Esophagus muscularis mucosa (tissue), 4 donors: ENCODE data around the gene NR1H2. TPM values are rescaled to one million over a fixed set of nuclear protein-coding genes. Genes with fewer than 3 reads are reported as not detected.

Source experiments
- DNase-seq: peaks from one replicate; pipeline ENCODE4 v3.0.0-alpha.2; 2017; ENCODE audit errors: extremely low spot score
- H3K27ac ChIP-seq, 4 donors: fragments of 200-600 bp; sonication (generic); replicated peaks in 1 of 4; 1 replicate in 3 of 4; 2 replicates in 1 of 4; pipeline ENCODE4 v1.5.1; 2016 to 2019; ENCODE audit warnings: mild to moderate bottlenecking in 1 of 4
- H3K27me3 ChIP-seq, 4 donors: fragments of 200-600 bp; sonication (generic); one replicate each; pipeline versions ENCODE4 v1.5.1 to v1.6.0; 2016 to 2019
- H3K36me3 ChIP-seq, 4 donors: fragments of 200-600 bp; sonication (generic); one replicate each; pipeline ENCODE4 v1.5.1; 2016 to 2019
- H3K4me1 ChIP-seq, 4 donors: fragments of 200-600 bp; sonication (generic); one replicate each; pipeline ENCODE4 v1.5.1; 2016 to 2019
- H3K4me3 ChIP-seq, 4 donors: fragments of 200-600 bp; sonication (generic); 1 replicate in 2 of 4; 2 replicates in 2 of 4; pipeline ENCODE4 v1.5.1; 2016 to 2019; ENCODE audit warnings: mild to moderate bottlenecking in 4 of 4, moderate library complexity in 1 of 4
- H3K9me3 ChIP-seq, 4 donors: fragments of 200-600 bp; sonication (generic); 1 replicate in 3 of 4; 2 replicates in 1 of 4; pipeline ENCODE4 v1.5.1; 2016 to 2019
- EP300 ChIP-seq: sonication (generic); formaldehyde crosslinking; IDR thresholded peaks from one replicate; pipeline ENCODE4 v1.6.1; 2017; ENCODE audit warnings: antibody characterized with exemption
- POLR2A ChIP-seq: fragments of 450-650 bp; IDR thresholded peaks from one replicate; pipeline ENCODE4 v1.6.1; 2017; ENCODE audit warnings: antibody characterized with exemption, moderate library complexity, mild to moderate bottlenecking, low read depth
- POLR2AphosphoS5 ChIP-seq, 2 donors: sonication (generic); formaldehyde crosslinking; IDR thresholded peaks; one replicate each; pipeline ENCODE4 v1.6.1; 2017; ENCODE audit warnings: antibody characterized with exemption in 2 of 2
- WGBS: methylation state at CpG from one replicate; pipeline ENCODE4 v1.1.5; 2018; 5-methylcytosine and 5-hydroxymethylcytosine counted together
- intact Hi-C: fragments of 100-400 bp; cut with DNase I; formaldehyde crosslinking; loops from one replicate; pipeline ENCODE4 v1.15.1; 2023
- total RNA-seq, 4 donors: library from RNA; depleted of rRNA; stranded (reverse); fragments of >200 nt; gene quantifications; one replicate each; pipeline versions ENCODE4 v1.1.0 to v1.2.1, GENCODE V29; 2016
- TF ChIP-seq, protein P1 (sequence below), 3 experiments: fragments of 200-600 bp in 2 of 3; fragments of 450-650 bp in 1 of 3; sonication (generic) in 2 of 3; IDR thresholded peaks; one replicate each; pipeline ENCODE4 v1.5.1; 2017 to 2019; ENCODE audit warnings: antibody characterized with exemption in 3 of 3, mild to moderate bottlenecking in 2 of 3, moderate library complexity in 1 of 3

NR1H2 gene
- total RNA-seq: 100 to 1,000 TPM; 123 to 224 (median 191) TPM

DNA sequence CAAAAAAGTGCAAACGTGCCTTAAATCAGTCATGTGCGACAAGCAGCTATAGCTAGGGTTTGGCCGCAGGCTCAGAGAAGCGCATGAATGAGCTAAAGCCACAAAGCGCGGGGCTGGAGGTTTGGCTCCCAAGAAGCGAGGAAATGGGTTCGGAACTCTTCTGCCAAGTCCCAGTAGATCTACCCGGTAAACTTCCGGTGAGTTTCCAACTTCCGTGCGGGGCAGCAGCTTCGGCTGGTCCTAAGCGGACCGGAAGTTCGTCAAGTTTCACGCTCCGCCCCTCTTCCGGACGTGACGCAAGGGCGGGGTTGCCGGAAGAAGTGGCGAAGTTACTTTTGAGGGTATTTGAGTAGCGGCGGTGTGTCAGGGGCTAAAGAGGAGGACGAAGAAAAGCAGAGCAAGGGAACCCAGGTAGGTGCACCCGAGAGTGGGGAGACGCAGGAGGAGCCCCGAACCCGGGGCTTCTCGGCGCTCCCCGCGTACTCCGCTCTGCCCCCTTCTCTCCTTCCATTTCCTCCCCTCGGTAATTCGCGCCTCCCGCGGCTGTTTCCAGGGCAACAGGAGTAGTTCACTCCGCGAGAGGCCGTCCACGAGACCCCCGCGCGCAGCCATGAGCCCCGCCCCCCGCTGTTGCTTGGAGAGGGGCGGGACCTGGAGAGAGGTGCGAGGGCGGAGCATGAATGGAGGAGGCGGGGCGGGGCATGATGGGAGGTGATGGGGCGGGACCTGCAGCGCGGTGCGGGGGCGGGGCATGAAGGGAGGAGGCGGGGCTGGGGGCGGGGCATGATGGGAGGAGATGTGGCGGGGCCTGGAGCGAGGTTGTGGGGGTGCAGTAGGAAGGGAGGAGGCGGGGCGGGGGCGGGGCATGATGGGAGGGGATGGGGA lies at the start of gene NR1H2:
NR1H2 (plus strand) TSS at position 292 of the 885 bp plus-strand sequence. CDS start 1,149 bp downstream, outside the sequence.
- peak; percentile 98 for DNase-seq
- TF ChIP-seq, protein P1, sequence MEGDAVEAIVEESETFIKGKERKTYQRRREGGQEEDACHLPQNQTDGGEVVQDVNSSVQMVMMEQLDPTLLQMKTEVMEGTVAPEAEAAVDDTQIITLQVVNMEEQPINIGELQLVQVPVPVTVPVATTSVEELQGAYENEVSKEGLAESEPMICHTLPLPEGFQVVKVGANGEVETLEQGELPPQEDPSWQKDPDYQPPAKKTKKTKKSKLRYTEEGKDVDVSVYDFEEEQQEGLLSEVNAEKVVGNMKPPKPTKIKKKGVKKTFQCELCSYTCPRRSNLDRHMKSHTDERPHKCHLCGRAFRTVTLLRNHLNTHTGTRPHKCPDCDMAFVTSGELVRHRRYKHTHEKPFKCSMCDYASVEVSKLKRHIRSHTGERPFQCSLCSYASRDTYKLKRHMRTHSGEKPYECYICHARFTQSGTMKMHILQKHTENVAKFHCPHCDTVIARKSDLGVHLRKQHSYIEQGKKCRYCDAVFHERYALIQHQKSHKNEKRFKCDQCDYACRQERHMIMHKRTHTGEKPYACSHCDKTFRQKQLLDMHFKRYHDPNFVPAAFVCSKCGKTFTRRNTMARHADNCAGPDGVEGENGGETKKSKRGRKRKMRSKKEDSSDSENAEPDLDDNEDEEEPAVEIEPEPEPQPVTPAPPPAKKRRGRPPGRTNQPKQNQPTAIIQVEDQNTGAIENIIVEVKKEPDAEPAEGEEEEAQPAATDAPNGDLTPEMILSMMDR (IDR thresholded peaks at IDR 0.05): peak in 1 of 3 experiments; percentile 29
- TF ChIP-seq POLR2AphosphoS5 (IDR thresholded peaks at IDR 0.05) (peak; percentile 97 to 99), EP300 (no peak)
- Histone ChIP-seq H3K4me1 (peaks cover 16 to 28% (median 26%) of the 10 kb centered on the region in 4 donors), H3K4me3 (peak within 1 kb of the TSS; percentile 85 to 99 (median 90)), H3K27me3 (no peaks in the 10 kb centered on the region), H3K36me3 (peaks cover 36 to 43% (median 41%) of the 10 kb centered on the region in 4 donors), H3K27ac (peak within 1 kb of the TSS; percentile 98 to 100 (median 98)), H3K9me3 (no peaks in the 10 kb centered on the region)
- 2% methylated on average over 66 of the region's 67 CpGs for WGBS
- intact Hi-C loops: no loop called here

DNA sequence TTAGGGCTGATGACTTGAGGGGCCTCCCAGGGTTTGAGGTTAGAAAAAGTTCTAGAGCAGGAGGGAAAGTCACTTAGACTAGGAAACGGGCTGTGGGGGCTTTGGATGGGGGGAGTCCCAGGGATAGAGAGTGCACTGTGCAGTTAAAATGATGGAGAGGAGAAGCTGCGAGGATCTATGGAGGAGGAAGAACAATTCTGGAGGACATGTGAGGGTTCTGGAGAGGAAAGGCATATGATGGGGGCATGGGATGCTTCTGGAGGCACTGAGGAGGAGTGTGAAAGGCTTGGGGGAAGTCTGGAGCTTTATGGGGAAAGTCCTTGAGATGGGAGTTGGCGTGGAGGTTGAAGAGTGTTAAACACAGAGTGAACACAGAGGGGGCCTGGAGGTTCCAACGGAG lies 49.2 kb upstream of the NR1H2 start:
- WGBS: 47% methylated on average over 4 of the region's 4 CpGs
- Histone ChIP-seq H3K9me3 (no peaks in the 10 kb centered on the region), H3K36me3 (no peaks in the 10 kb centered on the region), H3K4me3 (no peak overlapping the region), H3K27me3 (peaks cover 0 to 72% (median 39%) of the 10 kb centered on the region in 4 donors), H3K27ac (no peak overlapping the region), H3K4me1 (peaks cover 16 to 58% (median 54%) of the 10 kb centered on the region in 4 donors)
- no peak for DNase-seq
- TF ChIP-seq POLR2AphosphoS5 (IDR thresholded peaks at IDR 0.05) (no peak), POLR2A (no peak), EP300 (no peak)
- TF ChIP-seq, protein P1 (IDR thresholded peaks at IDR 0.05): no peak
- intact Hi-C loops: no loop called here

DNA sequence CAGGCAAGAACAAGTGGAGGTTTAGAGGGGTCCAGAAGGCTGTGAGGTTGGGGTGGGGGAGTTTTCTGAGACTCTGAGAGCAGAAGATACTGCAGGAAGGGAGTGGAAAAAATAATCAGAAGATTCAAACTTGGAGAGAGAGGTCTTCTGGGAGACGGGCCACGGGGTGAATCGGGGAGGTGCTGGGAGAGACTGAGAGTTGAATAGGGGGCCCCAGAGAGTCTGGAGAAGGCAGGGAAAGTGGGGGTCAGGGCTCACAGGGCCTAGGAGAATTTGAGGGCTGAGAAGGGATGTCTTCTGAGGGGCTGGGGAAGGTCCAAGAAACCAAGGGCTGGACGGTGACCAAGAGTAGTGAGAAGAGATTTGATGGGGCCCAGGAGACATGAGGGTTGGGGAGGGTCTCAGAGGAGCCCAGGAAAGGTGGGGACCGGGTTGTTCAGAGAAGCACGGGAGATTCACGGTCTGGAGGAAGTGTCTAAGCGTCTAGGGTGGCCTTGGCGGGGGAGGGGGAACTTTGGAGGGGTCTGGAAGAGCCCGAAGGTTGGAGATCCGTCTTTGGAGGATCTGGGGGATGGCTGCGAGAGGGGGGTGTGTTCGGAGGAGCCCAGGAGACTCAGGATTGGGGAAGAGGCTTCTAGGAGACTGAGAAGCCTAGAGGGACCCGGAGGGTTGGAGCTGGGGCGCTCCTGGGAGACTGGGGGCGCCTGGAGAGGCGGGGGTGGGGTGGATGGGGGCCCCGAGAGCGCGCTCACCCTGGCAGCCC lies 48.6 kb upstream of the NR1H2 start:
- WGBS: 12% methylated on average over 19 of the region's 20 CpGs
- Histone ChIP-seq H3K4me1 (peaks cover 20 to 64% (median 56%) of the 10 kb centered on the region in 4 donors), H3K27me3 (peaks cover 0 to 79% (median 43%) of the 10 kb centered on the region in 4 donors), H3K4me3 (no peak overlapping the region), H3K9me3 (no peaks in the 10 kb centered on the region), H3K27ac (no peak overlapping the region), H3K36me3 (no peaks in the 10 kb centered on the region)
- no peak for DNase-seq
- intact Hi-C loops: no loop called here
- no peak for TF ChIP-seq EP300
- no peak for TF ChIP-seq POLR2AphosphoS5 (IDR thresholded peaks at IDR 0.05)
- TF ChIP-seq, protein P1 (IDR thresholded peaks at IDR 0.05): no peak
- TF ChIP-seq POLR2A: no peak

DNA sequence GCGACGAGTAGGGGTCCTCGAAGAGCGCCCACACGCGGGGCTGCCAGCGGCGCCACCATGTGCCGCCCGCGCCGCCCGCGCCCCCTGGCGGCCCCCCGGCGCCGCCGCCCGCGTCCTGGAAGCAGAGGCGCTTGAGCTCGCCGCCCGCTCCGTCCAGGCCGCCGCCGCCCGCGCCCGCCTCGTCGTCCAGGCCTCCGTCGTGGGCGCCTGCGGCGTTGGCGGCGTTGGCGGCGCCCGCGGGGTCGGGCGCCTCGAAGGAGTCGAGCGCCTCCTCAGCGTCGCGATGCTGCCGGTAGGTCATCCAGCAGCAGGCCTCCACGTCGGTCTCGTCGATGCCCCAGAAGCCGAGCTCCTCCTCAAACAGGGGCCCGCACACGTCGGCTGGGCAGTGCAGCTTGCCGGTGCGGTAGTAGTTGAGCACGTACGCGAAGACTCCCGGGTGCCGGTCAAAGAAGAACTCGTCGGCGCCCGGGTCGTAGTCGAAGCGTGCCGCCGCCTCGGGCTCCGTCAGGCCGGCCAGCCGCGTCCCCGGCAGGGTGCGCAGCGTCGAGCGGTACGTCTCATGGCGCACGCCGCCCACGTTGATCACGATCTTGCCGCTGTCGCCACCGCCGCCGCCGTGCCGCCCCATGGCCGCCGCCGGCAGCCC lies 47.9 kb upstream of the NR1H2 start:
- WGBS: 1% methylated on average over 10 of the region's 104 CpGs
- Histone ChIP-seq H3K4me3 (peak overlapping the region; percentile 39 to 59 (median 44)), H3K27me3 (peaks cover 0 to 79% (median 49%) of the 10 kb centered on the region in 4 donors), H3K4me1 (peaks cover 27 to 71% (median 63%) of the 10 kb centered on the region in 4 donors), H3K9me3 (no peaks in the 10 kb centered on the region), H3K36me3 (no peaks in the 10 kb centered on the region), H3K27ac (no peak overlapping the region)
- no peak for DNase-seq
- no peak for TF ChIP-seq POLR2A
- intact Hi-C loops: no loop called here
